H1 (cell line): Measurements from ENCODE around the gene FAR1. TPM values are rescaled to one million over a fixed set of nuclear protein-coding genes. Genes with fewer than 3 reads are reported as not detected.

ENCODE experiments used
- CTCF ChIA-PET: fragments of 300-600 bp; sonication (Branson Sonifier 250); formaldehyde crosslinking; loops from one replicate; lab custom pipeline; 2021; ENCODE audit not compliant: partially characterized antibody; lab: Charles Lee
- POLR2A ChIA-PET: fragments of 300-600 bp; sonication (Branson Sonifier 250); formaldehyde crosslinking; loops from one replicate; lab custom pipeline; 2021; ENCODE audit warnings: inconsistent platforms; ENCODE audit not compliant: partially characterized antibody; lab: Charles Lee
- DNase-seq, 2 experiments: peaks; one replicate each; pipeline versions ENCODE4 v3.0.0 to v3.0.0-alpha.2; 2010 to 2022; ENCODE audit warnings: low spot score in 2 of 2, low read depth in 1 of 2, mixed read lengths in 1 of 2
- FAIRE-seq: peaks from 2 replicates; lab custom pipeline; 2011; peaks lifted over from hg19 to GRCh38; lab: Jason Lieb, UNC
- H2AFZ ChIP-seq: 2 replicates; pipeline ENCODE4 v1.8.1; 2012; ENCODE audit warnings: low read length, inconsistent platforms
- H2AK5ac ChIP-seq: 2 replicates; pipeline ENCODE4 v1.6.1; 2013; ENCODE audit warnings: low read depth, low read length
- H2BK120ac ChIP-seq: replicated peaks from 2 replicates; pipeline ENCODE3; 2013; ENCODE audit warnings: low read depth, low read length, inconsistent platforms
- H2BK12ac ChIP-seq: 2 replicates; pipeline ENCODE4 v1.6.1; 2013; ENCODE audit warnings: low read depth, low read length
- H2BK15ac ChIP-seq: 2 replicates; pipeline ENCODE4 v1.6.1; 2013; ENCODE audit warnings: low read length
- H2BK20ac ChIP-seq: 2 replicates; pipeline ENCODE4 v1.6.1; 2013; ENCODE audit warnings: low read length
- H2BK5ac ChIP-seq: 2 replicates; pipeline ENCODE4 v1.6.1; 2013; ENCODE audit warnings: low read depth, low read length
- H3K14ac ChIP-seq: 2 replicates; pipeline ENCODE4 v1.6.1; 2013; ENCODE audit warnings: inconsistent platforms; ENCODE audit not compliant: insufficient read length
- H3K18ac ChIP-seq: 2 replicates; pipeline ENCODE4 v1.6.1; 2013; ENCODE audit warnings: low read length; ENCODE audit errors: extremely low read depth
- H3K23ac ChIP-seq: 2 replicates; pipeline ENCODE4 v1.6.1; 2013; ENCODE audit warnings: inconsistent platforms; ENCODE audit not compliant: insufficient read length
- H3K23me2 ChIP-seq: 2 replicates; pipeline ENCODE4 v1.6.1; 2013; ENCODE audit warnings: low read depth, low read length
- H3K27ac ChIP-seq: 2 replicates; pipeline ENCODE4 v1.6.1; 2011; ENCODE audit warnings: low read depth, low read length, inconsistent platforms
- H3K27me3 ChIP-seq, 4 experiments: replicated peaks in 1 of 4; 1 replicate in 1 of 4; 2 replicates in 3 of 4; pipeline versions ENCODE4 v1.6.1 to v1.8.1; 2011 to 2013; ENCODE audit warnings: low read length in 3 of 4, mild to moderate bottlenecking in 3 of 4, inconsistent platforms in 2 of 4, mixed read lengths in 2 of 4, moderate library complexity in 1 of 4; ENCODE audit not compliant: control insufficient read depth in 3 of 4, insufficient read depth in 3 of 4; ENCODE audit errors: extremely low read depth in 1 of 4
- H3K36me3 ChIP-seq, 4 experiments: 2 replicates each; pipeline versions ENCODE4 v1.6.1 to v1.8.1; 2011 to 2013; ENCODE audit warnings: mild to moderate bottlenecking in 4 of 4, low read length in 3 of 4, moderate library complexity in 2 of 4, control low read depth in 1 of 4, inconsistent platforms in 1 of 4; ENCODE audit not compliant: insufficient read depth in 4 of 4, control insufficient read depth in 2 of 4
- H3K4ac ChIP-seq: replicated peaks from 2 replicates; pipeline ENCODE3; 2013; ENCODE audit warnings: low read length, low read depth, mixed read lengths, inconsistent platforms; ENCODE audit not compliant: insufficient read length
- H3K4me1 ChIP-seq, 4 experiments: replicated peaks in 1 of 4; 1 replicate in 1 of 4; 2 replicates in 3 of 4; pipeline versions ENCODE4 v1.6.1 to v1.8.1; 2011 to 2013; ENCODE audit warnings: low read length in 3 of 4, inconsistent platforms in 2 of 4, mixed read lengths in 1 of 4; ENCODE audit not compliant: insufficient read depth in 4 of 4, control insufficient read depth in 3 of 4
- H3K4me2 ChIP-seq, 2 experiments: 2 replicates each; pipeline versions ENCODE4 v1.6.1 to v1.8.1; 2011 to 2013; ENCODE audit warnings: low read depth in 2 of 2, low read length in 2 of 2, control low read depth in 1 of 2, inconsistent platforms in 1 of 2, mild to moderate bottlenecking in 1 of 2; ENCODE audit not compliant: insufficient read depth in 1 of 2
- H3K4me3 ChIP-seq, 4 experiments: fragments of 200-600, 300-600 bp in 1 of 4; sonication (generic), shearing (Covaris generic), sonication (Bioruptor Twin) in 1 of 4; 2 replicates each; pipeline versions ENCODE4 v1.5.1 to v1.8.1; 2011 to 2016; ENCODE audit warnings: low read length in 4 of 4, low read depth in 3 of 4, control low read depth in 2 of 4, inconsistent platforms in 2 of 4, mild to moderate bottlenecking in 2 of 4, mixed read lengths in 1 of 4, moderate library complexity in 1 of 4; ENCODE audit not compliant: insufficient read depth in 2 of 4; ENCODE audit errors: extremely low read depth in 1 of 4
- H3K56ac ChIP-seq: replicated peaks from 2 replicates; pipeline ENCODE3; 2013; ENCODE audit warnings: low read depth, mild to moderate bottlenecking, mixed read lengths, low read length, inconsistent platforms; ENCODE audit not compliant: insufficient read length
- H3K79me1 ChIP-seq: 2 replicates; pipeline ENCODE4 v1.6.1; 2013; ENCODE audit warnings: low read depth, low read length, control low read depth
- H3K79me2 ChIP-seq, 2 experiments: 2 replicates each; pipeline versions ENCODE4 v1.6.1 to v1.8.1; 2012 to 2013; ENCODE audit warnings: low read length in 2 of 2, mild to moderate bottlenecking in 2 of 2, inconsistent platforms in 1 of 2; ENCODE audit not compliant: insufficient read depth in 2 of 2, control insufficient read depth in 1 of 2
- H3K9ac ChIP-seq, 4 experiments: replicated peaks in 1 of 4; 1 replicate in 1 of 4; 2 replicates in 3 of 4; pipeline versions ENCODE4 v1.6.1 to v1.8.1; 2011 to 2013; ENCODE audit warnings: low read depth in 3 of 4, low read length in 3 of 4, control low read depth in 2 of 4, mild to moderate bottlenecking in 2 of 4, moderate library complexity in 2 of 4, inconsistent platforms in 1 of 4; ENCODE audit errors: extremely low read depth in 1 of 4
- H3K9me3 ChIP-seq, 2 experiments: 2 replicates each; pipeline versions ENCODE4 v1.6.1 to v1.8.1; 2012 to 2013; ENCODE audit warnings: mild to moderate bottlenecking in 2 of 2, moderate library complexity in 2 of 2, control low read depth in 1 of 2, inconsistent platforms in 1 of 2, low read depth in 1 of 2, low read length in 1 of 2, mixed read lengths in 1 of 2; ENCODE audit not compliant: insufficient read depth in 2 of 2
- H4K20me1 ChIP-seq, 2 experiments: replicated peaks in 1 of 2; 2 replicates each; pipeline versions ENCODE3 to v1.8.1; 2011 to 2013; ENCODE audit warnings: inconsistent platforms in 2 of 2, low read length in 2 of 2, mild to moderate bottlenecking in 1 of 2; ENCODE audit not compliant: insufficient read depth in 2 of 2, control insufficient read depth in 1 of 2
- H4K5ac ChIP-seq: 2 replicates; pipeline ENCODE4 v1.6.1; 2013; ENCODE audit warnings: low read length, low read depth, mixed read lengths, inconsistent platforms; ENCODE audit not compliant: insufficient read length
- H4K8ac ChIP-seq: 2 replicates; pipeline ENCODE4 v1.8.0; 2013; ENCODE audit warnings: mild to moderate bottlenecking, moderate library complexity, low read length, inconsistent platforms; ENCODE audit not compliant: insufficient read depth; ENCODE audit errors: extremely low read depth
- H4K91ac ChIP-seq: replicated peaks from 2 replicates; pipeline ENCODE3; 2013; ENCODE audit warnings: low read length, mixed read lengths, inconsistent platforms; ENCODE audit not compliant: insufficient read length
- BRCA1 ChIP-seq: IDR thresholded peaks from 2 replicates; pipeline ENCODE4 v1.6.1; 2012; ENCODE audit warnings: low read depth, low read length, improper control_type of control experiment
- CEBPB ChIP-seq: IDR thresholded peaks from 2 replicates; pipeline ENCODE4 v1.6.1; 2012; ENCODE audit warnings: low read depth, low read length
- EP300 ChIP-seq, 2 experiments: IDR thresholded peaks; 1 replicate in 1 of 2; 2 replicates in 1 of 2; pipeline ENCODE4 v1.6.1; 2011 to 2012; ENCODE audit warnings: low read depth in 2 of 2, low read length in 2 of 2, mild to moderate bottlenecking in 2 of 2, borderline replicate concordance in 1 of 2, inconsistent platforms in 1 of 2, moderate library complexity in 1 of 2
- GTF2F1 ChIP-seq: IDR thresholded peaks from 2 replicates; pipeline ENCODE4 v1.6.1; 2012; ENCODE audit warnings: low read depth, low read length, improper control_type of control experiment, borderline replicate concordance
- HDAC6 ChIP-seq: IDR thresholded peaks from one replicate; pipeline ENCODE4 v1.7.1; 2012; ENCODE audit warnings: low read depth, mild to moderate bottlenecking, inconsistent platforms, low read length, moderate library complexity
- KDM5A ChIP-seq: fragments of 200-600 bp; IDR thresholded peaks from 2 replicates; pipeline ENCODE4 v1.7.1; 2012; ENCODE audit warnings: mild to moderate bottlenecking, low read length, inconsistent platforms, mixed read lengths
- NANOG ChIP-seq: IDR thresholded peaks from 2 replicates; pipeline ENCODE4 v1.6.1; 2011; ENCODE audit warnings: low read length, low read depth, mild to moderate bottlenecking, inconsistent platforms; ENCODE audit not compliant: insufficient read depth, poor library complexity, severe bottlenecking
- POLR2AphosphoS5 ChIP-seq: IDR thresholded peaks from 2 replicates; pipeline ENCODE4 v1.6.1; 2011; ENCODE audit warnings: low read depth, low read length
- RBBP5 ChIP-seq: IDR thresholded peaks from 2 replicates; pipeline ENCODE4 v1.7.1; 2012; ENCODE audit warnings: low read depth, mild to moderate bottlenecking, inconsistent platforms, low read length, moderate library complexity, borderline replicate concordance
- SRF ChIP-seq: IDR thresholded peaks from 2 replicates; pipeline ENCODE4 v1.6.1; 2011; ENCODE audit warnings: mild to moderate bottlenecking, low read depth, low read length, moderate library complexity
- TAF7 ChIP-seq: optimal IDR thresholded peaks from 2 replicates; pipeline ENCODE3; 2011; ENCODE audit warnings: low read depth, mild to moderate bottlenecking, inconsistent platforms, low read length, moderate library complexity, borderline replicate concordance
- ZNF274 ChIP-seq: IDR thresholded peaks from 2 replicates; pipeline ENCODE4 v1.7.0; 2012; ENCODE audit warnings: low read length, borderline replicate concordance; ENCODE audit errors: extremely low read depth
- WGBS, 2 experiments: shearing (Covaris generic) in 1 of 2; methylation state at CpG; one replicate each; pipeline versions ENCODE4 v1.1.6 to v1.1.7; 2013 to 2015; ENCODE audit warnings: low lambda C conversion rate in 2 of 2, mixed read lengths in 2 of 2, inconsistent platforms in 1 of 2, low coverage in 1 of 2, missing lambda C conversion rate in 1 of 2; ENCODE audit not compliant: insufficient replicate concordance in 2 of 2, insufficient coverage in 1 of 2, insufficient read length in 1 of 2; ENCODE audit errors: extremely low coverage in 1 of 2, missing lambda C conversion rate in 1 of 2; 5-methylcytosine and 5-hydroxymethylcytosine counted together
- polyA plus RNA-seq, 7 experiments: library from polyadenylated mRNA; depleted of rRNA in 3 of 7; stranded (reverse) in 5 of 7; unstranded in 2 of 7; fragments of >200 nt in 5 of 7; fragments of 200-250 nt in 2 of 7; gene quantifications; 1 replicate in 5 of 7; 2 replicates in 1 of 7; 4 replicates in 1 of 7; pipeline versions ENCODE4 v1.2.1 to v1.2.3, GENCODE V29; 2011 to 2013; ENCODE audit warnings: missing spikeins in 2 of 7, mixed read lengths in 2 of 7
- total RNA-seq: library from RNA; stranded (reverse); fragmentation: NEBNext Ultra II Directional; extraction: Animal tissue kit (Norgen Biotek cat#: 25700); gene quantifications from 2 replicates; pipeline ENCODE4 v1.2.1, GENCODE V29; 2021

Gene FAR1
- total and polyA plus RNA-seq, 2 of the 8 experiments (the other 6 are each of a cell fraction or from before 2014, with no cell fraction given): 29.7 to 68.5 TPM

DNA sequence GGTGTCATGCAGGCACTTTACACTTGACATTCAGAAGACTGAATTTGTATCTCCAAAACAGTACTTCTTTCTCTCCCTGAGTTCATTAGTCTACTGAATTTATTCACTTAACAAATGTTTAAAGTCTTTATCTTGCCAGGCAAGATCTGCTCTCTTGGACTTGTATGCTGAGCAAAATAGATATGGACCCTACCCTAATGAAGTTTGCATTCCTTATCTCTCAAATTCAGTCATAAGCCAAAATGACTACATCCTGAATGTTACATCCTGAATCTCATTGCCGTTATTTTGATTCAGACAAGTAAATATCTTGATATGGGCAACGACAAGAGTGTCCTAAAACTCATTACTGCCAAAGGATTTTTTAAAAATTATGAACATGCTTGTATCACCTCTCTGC, 29.7 kb downstream of the FAR1 start:
- H2BK5ac ChIP-seq: no peak overlapping the region
- H3K9me3 ChIP-seq: no peaks in the 10 kb centered on the region
- no peak overlapping the region for H2BK20ac ChIP-seq
- no peak overlapping the region for H2AK5ac ChIP-seq
- H3K4ac ChIP-seq: no peak overlapping the region
- H4K8ac ChIP-seq: no peak overlapping the region
- H2BK15ac ChIP-seq: no peak overlapping the region
- H3K14ac ChIP-seq: no peak overlapping the region
- no peak overlapping the region for H3K23ac ChIP-seq
- H3K79me1 ChIP-seq: no peaks in the 10 kb centered on the region
- H3K4me1 ChIP-seq: no peaks in the 10 kb centered on the region
- no peak overlapping the region for H3K27ac ChIP-seq
- 100% methylated on average over 2 of the region's 2 CpGs; no CpG with 5 or more reads in 1 of the 2 experiments for WGBS, 2 experiments
- DNase-seq: no peak
- H3K79me2 ChIP-seq: peaks cover 2 to 24% of the 10 kb centered on the region in 2 experiments; a peak in 2 of 4 replicates
- H3K27me3 ChIP-seq: no peaks in the 10 kb centered on the region
- ChIA-PET POLR2A (no interaction called here), CTCF (interaction anchor here (1.3 kb wide), 1 partner anchor 22 kb away, joined by 3 read pairs; no protein-coding TSS in a partner anchor)
- H3K36me3 ChIP-seq: peaks cover 0 to 32% (median 8%) of the 10 kb centered on the region in 4 experiments; a peak in 4 of 8 replicates
- no peak overlapping the region for H2AFZ ChIP-seq
- no peak overlapping the region for H3K18ac ChIP-seq
- no peak overlapping the region for H4K91ac ChIP-seq
- H4K20me1 ChIP-seq: peaks cover 0 to 2% of the 10 kb centered on the region in 2 experiments
- H3K4me3 ChIP-seq: no peak overlapping the region
- no peaks in the 10 kb centered on the region for H3K23me2 ChIP-seq
- no peak overlapping the region for H3K4me2 ChIP-seq
- H3K9ac ChIP-seq: no peak overlapping the region
- no peak overlapping the region for H2BK12ac ChIP-seq
- no peak overlapping the region for H2BK120ac ChIP-seq
- FAIRE-seq: no peak
- no peak overlapping the region for H4K5ac ChIP-seq
- no peak for TF ChIP-seq CEBPB
- TF ChIP-seq SRF: no peak
- no peak for TF ChIP-seq BRCA1
- TF ChIP-seq HDAC6: no peak
- no peak for TF ChIP-seq ZNF274
- no peak for TF ChIP-seq RBBP5
- no peak for TF ChIP-seq TAF7
- TF ChIP-seq GTF2F1: no peak
- TF ChIP-seq KDM5A: no peak
- TF ChIP-seq NANOG: no peak
- TF ChIP-seq POLR2AphosphoS5: no peak
- no peak for TF ChIP-seq EP300 (IDR thresholded peaks at IDR 0.05; ENCODE audit: borderline replicate concordance in 1 of 2, low read depth in 2 of 2, low read length in 2 of 2)
- H3K56ac ChIP-seq: no peak overlapping the region
